ENCODE measurements around the gene XPNPEP1. TPM values are rescaled to one million over a fixed set of nuclear protein-coding genes. Genes with fewer than 3 reads are reported as not detected.

XPNPEP1 gene
- total RNA-seq, 3 donors from 2014 or later (not counting 1 experiment from before 2014, with no cell fraction given): 102 to 118 (median 106) TPM

GRCh38 chr10:109892117-109892516 is 31.2 kb downstream of the XPNPEP1 start:
- Histone ChIP-seq H3K27ac (ENCODE audit: low read length) (no peak overlapping the region), H3K27me3 (ENCODE audit: control insufficient read depth, insufficient read depth, low read length) (no peaks in the 10 kb centered on the region), H3K36me3 (ENCODE audit: control insufficient read depth, insufficient read depth, low read length) (peaks cover 27% of the 10 kb centered on the region), H3K9me3 (ENCODE audit: control insufficient read depth, insufficient read depth, low read length) (no peaks in the 10 kb centered on the region), H3K4me1 (ENCODE audit: control insufficient read depth, insufficient read depth, low read length) (peaks cover 15% of the 10 kb centered on the region), H3K4me3 (ENCODE audit: low read length) (no peak overlapping the region)
- Mint-ChIP-seq H3K4me3 (peak overlapping the region; percentile 49), H3K4me1 (peaks cover 46 to 57% of the 10 kb centered on the region in 2 donors), H3K27me3 (ENCODE audit: low read depth in 2 of 2) (no peaks in the 10 kb centered on the region), H3K36me3 (no peaks in the 10 kb centered on the region), H3K27ac (peak overlapping the region; percentile 50 to 68), H3K9me3 (no peaks in the 10 kb centered on the region)
- DNase-seq (peak in 1 of 2 donors; percentile 29), ATAC-seq (peak; percentile 38 to 69 (median 53))
- TF ChIP-seq, protein P1, sequence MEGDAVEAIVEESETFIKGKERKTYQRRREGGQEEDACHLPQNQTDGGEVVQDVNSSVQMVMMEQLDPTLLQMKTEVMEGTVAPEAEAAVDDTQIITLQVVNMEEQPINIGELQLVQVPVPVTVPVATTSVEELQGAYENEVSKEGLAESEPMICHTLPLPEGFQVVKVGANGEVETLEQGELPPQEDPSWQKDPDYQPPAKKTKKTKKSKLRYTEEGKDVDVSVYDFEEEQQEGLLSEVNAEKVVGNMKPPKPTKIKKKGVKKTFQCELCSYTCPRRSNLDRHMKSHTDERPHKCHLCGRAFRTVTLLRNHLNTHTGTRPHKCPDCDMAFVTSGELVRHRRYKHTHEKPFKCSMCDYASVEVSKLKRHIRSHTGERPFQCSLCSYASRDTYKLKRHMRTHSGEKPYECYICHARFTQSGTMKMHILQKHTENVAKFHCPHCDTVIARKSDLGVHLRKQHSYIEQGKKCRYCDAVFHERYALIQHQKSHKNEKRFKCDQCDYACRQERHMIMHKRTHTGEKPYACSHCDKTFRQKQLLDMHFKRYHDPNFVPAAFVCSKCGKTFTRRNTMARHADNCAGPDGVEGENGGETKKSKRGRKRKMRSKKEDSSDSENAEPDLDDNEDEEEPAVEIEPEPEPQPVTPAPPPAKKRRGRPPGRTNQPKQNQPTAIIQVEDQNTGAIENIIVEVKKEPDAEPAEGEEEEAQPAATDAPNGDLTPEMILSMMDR (IDR thresholded peaks at IDR 0.05): no peak
- WGBS (ENCODE audit: insufficient coverage): 48% methylated on average over 2 of the region's 4 CpGs
- intact Hi-C loops (cut with micrococcal nuclease): no loop called here

DNA sequence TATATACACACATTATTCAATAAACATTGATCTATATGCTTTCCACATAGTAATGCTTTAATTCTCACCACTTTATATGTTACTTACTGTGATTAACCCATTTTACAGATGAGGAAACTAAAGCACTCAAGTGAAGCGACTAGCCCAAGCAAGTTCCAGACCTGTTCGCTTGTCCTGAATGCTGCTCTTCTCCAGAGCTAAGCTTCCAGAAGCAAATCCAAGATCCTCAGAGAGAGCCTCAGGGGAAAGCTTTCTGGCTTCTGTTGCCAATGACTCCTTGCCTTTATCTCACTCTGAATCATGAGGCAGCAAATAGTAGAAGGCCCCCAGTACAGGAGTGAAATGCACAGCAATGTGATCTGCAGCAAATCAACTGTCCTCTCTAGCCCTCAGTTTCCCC is 32.2 kb downstream of the XPNPEP1 start:
- H3K27me3 Mint-ChIP-seq (ENCODE audit: low read depth in 2 of 2): no peaks in the 10 kb centered on the region
- peak overlapping the region in 1 of 2 donors; percentile 68 for H3K27ac Mint-ChIP-seq
- no peaks in the 10 kb centered on the region for H3K36me3 Mint-ChIP-seq
- ATAC-seq: no peak
- Histone ChIP-seq H3K27me3 (ENCODE audit: control insufficient read depth, insufficient read depth, low read length) (no peaks in the 10 kb centered on the region), H3K4me3 (ENCODE audit: low read length) (no peak overlapping the region), H3K9me3 (ENCODE audit: control insufficient read depth, insufficient read depth, low read length) (no peaks in the 10 kb centered on the region), H3K4me1 (ENCODE audit: control insufficient read depth, insufficient read depth, low read length) (peaks cover 18% of the 10 kb centered on the region), H3K27ac (ENCODE audit: low read length) (no peak overlapping the region), H3K36me3 (ENCODE audit: control insufficient read depth, insufficient read depth, low read length) (peaks cover 34% of the 10 kb centered on the region)
- 98% methylated on average over 2 of the region's 2 CpGs for WGBS (ENCODE audit: insufficient coverage)
- intact Hi-C loops (cut with micrococcal nuclease): no loop called here
- H3K4me3 Mint-ChIP-seq: no peak overlapping the region
- H3K9me3 Mint-ChIP-seq: no peaks in the 10 kb centered on the region
- no peak for DNase-seq
- TF ChIP-seq, protein P1 (IDR thresholded peaks at IDR 0.05): no peak
- H3K4me1 Mint-ChIP-seq: peaks cover 44 to 59% of the 10 kb centered on the region in 2 donors

DNA sequence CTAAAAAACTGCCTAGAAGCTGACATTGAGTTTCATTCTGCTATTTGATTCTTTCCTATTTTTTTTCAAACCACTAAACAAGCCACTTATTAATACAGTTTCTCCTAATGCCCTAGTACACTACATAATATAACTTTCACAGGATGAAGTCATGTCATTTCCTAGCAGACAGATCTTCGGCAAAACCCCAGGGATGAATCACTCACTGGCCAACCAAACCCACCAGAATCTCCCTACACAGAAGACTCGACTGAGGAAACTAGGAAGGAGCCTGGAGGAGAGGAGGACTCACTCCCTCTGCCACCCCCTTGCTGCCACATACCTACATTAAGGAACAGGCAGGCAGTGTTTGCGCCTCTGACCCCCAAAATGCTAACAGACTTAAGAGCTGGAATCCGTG is 33.4 kb downstream of the XPNPEP1 start:
- Histone ChIP-seq H3K9me3 (ENCODE audit: control insufficient read depth, insufficient read depth, low read length) (no peaks in the 10 kb centered on the region), H3K27me3 (ENCODE audit: control insufficient read depth, insufficient read depth, low read length) (no peaks in the 10 kb centered on the region), H3K27ac (ENCODE audit: low read length) (no peak overlapping the region), H3K4me3 (ENCODE audit: low read length) (no peak overlapping the region), H3K36me3 (ENCODE audit: control insufficient read depth, insufficient read depth, low read length) (peaks cover 39% of the 10 kb centered on the region), H3K4me1 (ENCODE audit: control insufficient read depth, insufficient read depth, low read length) (peaks cover 19% of the 10 kb centered on the region)
- TF ChIP-seq, protein P1 (IDR thresholded peaks at IDR 0.05): no peak
- peaks cover 37 to 51% of the 10 kb centered on the region in 2 donors for H3K4me1 Mint-ChIP-seq
- no peaks in the 10 kb centered on the region for H3K27me3 Mint-ChIP-seq (ENCODE audit: low read depth in 2 of 2)
- intact Hi-C loops (cut with micrococcal nuclease): loop anchor here (5.0 to 10.0 kb wide), 2 partner anchors 32 to 215 kb away; partner anchors contain the start of gene XPNPEP1
- no peaks in the 10 kb centered on the region for H3K9me3 Mint-ChIP-seq
- H3K4me3 Mint-ChIP-seq: no peak overlapping the region
- DNase-seq (no peak), ATAC-seq (no peak)
- no peaks in the 10 kb centered on the region for H3K36me3 Mint-ChIP-seq
- WGBS (ENCODE audit: insufficient coverage): 95% methylated on average over 4 of the region's 4 CpGs
- H3K27ac Mint-ChIP-seq: peak overlapping the region in 1 of 2 donors; percentile 18

GRCh38 chr10:109887776-109888175 is 35.5 kb downstream of the XPNPEP1 start:
- DNase-seq: no peak
- Histone ChIP-seq H3K27me3 (ENCODE audit: control insufficient read depth, insufficient read depth, low read length) (no peaks in the 10 kb centered on the region), H3K4me1 (ENCODE audit: control insufficient read depth, insufficient read depth, low read length) (peaks cover 19% of the 10 kb centered on the region), H3K9me3 (ENCODE audit: control insufficient read depth, insufficient read depth, low read length) (no peaks in the 10 kb centered on the region), H3K36me3 (ENCODE audit: control insufficient read depth, insufficient read depth, low read length) (peaks cover 53% of the 10 kb centered on the region), H3K4me3 (ENCODE audit: low read length) (no peak overlapping the region), H3K27ac (ENCODE audit: low read length) (no peak overlapping the region)
- intact Hi-C loops (cut with micrococcal nuclease): loop anchor here (5.0 to 10.0 kb wide), 2 partner anchors 35 to 217 kb away; partner anchors contain the start of gene XPNPEP1
- Mint-ChIP-seq H3K4me3 (no peak overlapping the region), H3K36me3 (peaks cover 10% of the 10 kb centered on the region), H3K9me3 (no peaks in the 10 kb centered on the region), H3K27me3 (ENCODE audit: low read depth in 2 of 2) (no peaks in the 10 kb centered on the region), H3K4me1 (peaks cover 29 to 51% of the 10 kb centered on the region in 2 donors), H3K27ac (peak overlapping the region in 1 of 2 donors; percentile 5)
- ATAC-seq: no peak
- TF ChIP-seq, protein P1 (IDR thresholded peaks at IDR 0.05): no peak
- WGBS (ENCODE audit: insufficient coverage): 97% methylated on average over 9 of the region's 9 CpGs

All from natural killer cell (primary cell).